Upper lobe of right lung (tissue), 1 donor: Measurements from ENCODE around the gene XRCC1. TPM values are rescaled to one million over a fixed set of nuclear protein-coding genes. Genes with fewer than 3 reads are reported as not detected.

Experiments
- ATAC-seq: fragments of 200-7000 bp; cut with Tn5 transposase; one replicate; pipeline ENCODE4 v1.9.1; 2020; ENCODE audit warnings: mild to moderate bottlenecking, moderate library complexity
- DNase-seq: peaks from one replicate; pipeline ENCODE4 v3.0.0-alpha.2; 2020
- H3K27ac ChIP-seq: fragments of 200-600 bp; one replicate; pipeline ENCODE4 v1.8.0; 2022
- H3K27me3 ChIP-seq: fragments of 200-600 bp; one replicate; pipeline ENCODE4 v1.8.0; 2022; ENCODE audit warnings: mild to moderate bottlenecking
- H3K36me3 ChIP-seq: fragments of 200-600 bp; one replicate; pipeline ENCODE4 v1.8.0; 2022
- H3K4me1 ChIP-seq: fragments of 200-600 bp; one replicate; pipeline ENCODE4 v1.8.0; 2022
- H3K4me3 ChIP-seq: fragments of 200-600 bp; one replicate; pipeline ENCODE4 v1.8.0; 2022; ENCODE audit warnings: mild to moderate bottlenecking
- H3K9me3 ChIP-seq: fragments of 200-600 bp; one replicate; pipeline ENCODE4 v1.8.0; 2022
- intact Hi-C: fragments of 100-400 bp; cut with DNase I; formaldehyde crosslinking; loops from one replicate; pipeline ENCODE4 v1.11.0; 2022
- total RNA-seq: library from RNA; stranded (reverse); fragmentation: NEBNext Ultra II Directional; extraction: Animal tissue kit (Norgen Biotek cat#: 25700); gene quantifications from one replicate; pipeline ENCODE4 v1.2.1, GENCODE V29; 2021
- TF ChIP-seq, protein P1 (sequence below): fragments of 200-600 bp; IDR thresholded peaks from one replicate; pipeline ENCODE4 v1.8.0; 2022; ENCODE audit warnings: antibody characterized with exemption
- donor health status: DM: no; HTN: yes; CAD: no; lungs with severe emphysema.

Gene XRCC1
- total RNA-seq, 1 donor from 2014 or later: 23.8 TPM

DNA sequence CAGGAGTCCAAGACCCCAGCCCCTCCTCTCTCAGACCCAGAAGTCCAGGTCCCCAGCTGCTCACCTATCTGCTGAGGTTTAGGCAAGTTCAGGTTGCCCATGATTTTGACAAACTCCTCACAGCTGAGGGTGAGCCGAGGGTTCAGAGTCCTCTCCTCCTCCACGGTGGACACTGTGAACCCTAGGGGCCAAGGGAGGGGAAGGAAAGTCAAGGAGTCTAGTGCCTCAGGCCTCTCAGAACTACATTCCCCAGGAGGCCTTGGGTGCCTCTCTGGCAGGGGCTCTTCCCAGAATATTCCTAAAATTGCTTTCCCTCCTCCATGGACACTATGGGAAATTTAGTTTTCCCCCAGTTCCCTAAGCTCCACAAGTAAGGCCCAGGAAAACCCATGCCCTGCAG lies 67.4 kb downstream of the XRCC1 start:
- ATAC-seq (no peak), DNase-seq (no peak)
- H3K4me1 ChIP-seq: peaks cover 10% of the 10 kb centered on the region
- H3K4me3 ChIP-seq: no peak overlapping the region
- TF ChIP-seq, protein P1, sequence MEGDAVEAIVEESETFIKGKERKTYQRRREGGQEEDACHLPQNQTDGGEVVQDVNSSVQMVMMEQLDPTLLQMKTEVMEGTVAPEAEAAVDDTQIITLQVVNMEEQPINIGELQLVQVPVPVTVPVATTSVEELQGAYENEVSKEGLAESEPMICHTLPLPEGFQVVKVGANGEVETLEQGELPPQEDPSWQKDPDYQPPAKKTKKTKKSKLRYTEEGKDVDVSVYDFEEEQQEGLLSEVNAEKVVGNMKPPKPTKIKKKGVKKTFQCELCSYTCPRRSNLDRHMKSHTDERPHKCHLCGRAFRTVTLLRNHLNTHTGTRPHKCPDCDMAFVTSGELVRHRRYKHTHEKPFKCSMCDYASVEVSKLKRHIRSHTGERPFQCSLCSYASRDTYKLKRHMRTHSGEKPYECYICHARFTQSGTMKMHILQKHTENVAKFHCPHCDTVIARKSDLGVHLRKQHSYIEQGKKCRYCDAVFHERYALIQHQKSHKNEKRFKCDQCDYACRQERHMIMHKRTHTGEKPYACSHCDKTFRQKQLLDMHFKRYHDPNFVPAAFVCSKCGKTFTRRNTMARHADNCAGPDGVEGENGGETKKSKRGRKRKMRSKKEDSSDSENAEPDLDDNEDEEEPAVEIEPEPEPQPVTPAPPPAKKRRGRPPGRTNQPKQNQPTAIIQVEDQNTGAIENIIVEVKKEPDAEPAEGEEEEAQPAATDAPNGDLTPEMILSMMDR: no peak
- no peaks in the 10 kb centered on the region for H3K9me3 ChIP-seq
- H3K27me3 ChIP-seq: no peaks in the 10 kb centered on the region
- H3K36me3 ChIP-seq: peaks cover 30% of the 10 kb centered on the region
- intact Hi-C loops: no loop called here
- H3K27ac ChIP-seq: no peak overlapping the region

DNA sequence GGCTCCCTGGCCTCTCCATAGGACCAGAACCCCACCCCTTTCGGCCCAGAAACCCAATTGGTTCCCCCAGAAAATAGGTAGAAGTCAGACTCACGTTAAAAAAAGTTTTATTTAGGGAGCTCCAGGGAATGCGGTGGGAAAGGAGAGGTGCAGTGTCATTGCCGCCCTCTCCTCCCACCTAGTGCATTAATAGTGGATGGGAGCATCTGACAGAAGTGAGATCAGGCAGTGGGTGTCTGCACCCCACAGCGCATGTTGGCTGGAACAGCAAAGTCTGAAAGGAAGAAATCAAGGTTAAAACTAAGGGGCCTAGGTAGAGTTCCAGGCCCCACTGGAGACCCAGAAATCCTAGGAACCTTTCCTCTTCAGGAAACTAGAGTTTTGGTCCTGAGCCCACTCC lies 68.7 kb downstream of the XRCC1 start:
- no peaks in the 10 kb centered on the region for H3K9me3 ChIP-seq
- no peak overlapping the region for H3K4me3 ChIP-seq
- H3K36me3 ChIP-seq: peaks cover 30% of the 10 kb centered on the region
- intact Hi-C loops: no loop called here
- DNase-seq (no peak), ATAC-seq (no peak)
- H3K4me1 ChIP-seq: peaks cover 13% of the 10 kb centered on the region
- no peak overlapping the region for H3K27ac ChIP-seq
- TF ChIP-seq, protein P1: no peak
- no peaks in the 10 kb centered on the region for H3K27me3 ChIP-seq

DNA sequence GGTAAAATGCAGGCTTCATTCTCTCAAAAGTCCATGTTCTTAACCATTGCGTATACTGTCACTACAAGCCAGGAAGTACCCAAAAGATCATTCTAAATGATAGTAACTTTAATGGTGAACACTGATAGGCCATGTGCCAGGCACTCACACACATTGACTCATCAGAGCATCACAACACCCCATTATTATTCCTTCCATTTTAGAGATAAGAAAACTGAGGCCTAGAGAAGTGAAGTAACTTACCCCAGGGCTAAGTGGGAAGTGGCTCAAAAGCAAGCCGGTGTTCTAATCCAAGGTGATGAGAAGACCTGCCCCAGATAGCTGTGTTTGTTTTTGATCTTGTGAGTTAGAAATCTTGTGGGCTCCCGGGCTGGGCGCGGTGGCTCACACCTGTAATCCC lies 69.4 kb downstream of the XRCC1 start:
- intact Hi-C loops: no loop called here
- DNase-seq (no peak), ATAC-seq (no peak)
- TF ChIP-seq, protein P1: no peak
- H3K27ac ChIP-seq: no peak overlapping the region
- H3K36me3 ChIP-seq: peaks cover 27% of the 10 kb centered on the region
- H3K27me3 ChIP-seq: no peaks in the 10 kb centered on the region
- peaks cover 13% of the 10 kb centered on the region for H3K4me1 ChIP-seq
- H3K4me3 ChIP-seq: no peak overlapping the region
- no peaks in the 10 kb centered on the region for H3K9me3 ChIP-seq

DNA sequence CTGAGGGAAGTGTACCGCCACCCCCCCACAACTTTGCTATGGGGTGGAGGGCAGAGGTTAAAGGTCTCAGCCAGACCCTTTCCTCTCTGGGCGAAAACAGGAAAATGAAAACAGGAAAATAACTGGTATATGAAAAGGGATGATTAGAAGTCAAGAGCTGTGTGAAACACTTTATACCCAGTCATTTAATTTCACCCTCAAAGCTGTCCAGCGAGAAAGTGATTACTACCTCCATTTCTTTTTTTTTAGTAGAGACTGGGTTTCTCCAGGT lies 70.2 kb downstream of the XRCC1 start:
- H3K27me3 ChIP-seq: no peaks in the 10 kb centered on the region
- peak overlapping the region; percentile 72 for H3K27ac ChIP-seq
- peaks cover 19% of the 10 kb centered on the region for H3K36me3 ChIP-seq
- DNase-seq: no peak
- H3K4me1 ChIP-seq: peaks cover 13% of the 10 kb centered on the region
- TF ChIP-seq, protein P1: no peak
- no peaks in the 10 kb centered on the region for H3K9me3 ChIP-seq
- intact Hi-C loops: no loop called here
- no peak for ATAC-seq
- peak overlapping the region; percentile 65 for H3K4me3 ChIP-seq

DNA sequence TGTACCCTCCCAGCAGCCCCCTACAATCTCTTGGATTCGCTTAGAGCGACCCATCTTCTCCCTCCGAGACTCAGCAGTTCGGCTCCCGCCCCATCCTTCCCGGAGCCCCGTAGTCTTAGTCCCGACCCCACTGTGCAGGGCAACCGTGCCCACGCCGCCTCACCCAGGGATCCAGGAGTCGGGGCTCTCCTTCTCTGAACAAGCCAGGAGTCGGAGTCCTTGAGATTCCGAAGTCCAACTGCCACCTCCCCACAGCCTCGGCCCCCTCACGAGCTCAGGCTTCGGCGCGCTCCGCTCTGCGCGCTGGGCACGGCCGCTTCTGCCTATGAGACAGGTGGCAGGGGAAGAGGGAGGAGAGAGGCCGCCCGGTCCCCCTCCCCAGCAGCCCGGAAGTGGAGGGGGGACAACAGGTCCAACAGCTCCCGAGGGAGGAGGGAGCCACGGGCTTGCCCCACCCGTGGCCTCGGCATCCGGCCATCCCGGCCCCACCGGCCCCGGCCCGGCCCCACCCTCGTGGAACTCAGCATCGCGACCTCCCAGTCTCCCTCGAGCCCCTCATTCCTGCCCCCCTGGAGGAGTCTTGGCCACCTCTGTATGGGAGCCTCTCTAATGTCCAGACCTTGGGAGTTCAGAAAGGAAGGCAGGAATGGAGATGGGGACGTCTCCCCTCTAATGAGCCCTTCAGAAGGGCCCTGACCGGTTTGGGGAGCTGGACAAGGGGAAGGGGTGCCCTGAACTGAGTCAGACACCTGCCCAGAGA lies 70.7 kb downstream of the XRCC1 start, which contains the start of gene PHLDB3:
PHLDB3 (minus strand) TSS at position 321 of the 760 bp plus-strand sequence. CDS start 628 bp downstream, outside the sequence.
- Histone ChIP-seq H3K9me3 (no peaks in the 10 kb centered on the region), H3K4me1 (peaks cover 13% of the 10 kb centered on the region), H3K27ac (peak within 1 kb of the TSS; percentile 72), H3K27me3 (no peaks in the 10 kb centered on the region), H3K4me3 (peak within 1 kb of the TSS; percentile 65), H3K36me3 (peaks cover 13% of the 10 kb centered on the region)
- DNase-seq: peak; percentile 71
- TF ChIP-seq, protein P1: no peak
- peak; percentile 49 for ATAC-seq
- intact Hi-C loops: no loop called here
